GM08714 (cell line): ENCODE measurements around the gene MPND.

Experiments used
- H3K4me3 ChIP-seq: fragments of 200-500 bp; sonication (Bioruptor generic); 2 replicates; pipeline ENCODE4 v1.5.1; 2014; ENCODE audit warnings: mild to moderate bottlenecking, low read length, inconsistent platforms
- ZNF274 ChIP-seq: IDR thresholded peaks from 2 replicates; pipeline ENCODE4 v1.6.1; 2012; ENCODE audit warnings: mild to moderate bottlenecking, low read depth, low read length

Gene MPND

GRCh38 chr19:4350111-4350510 lies 6.7 kb downstream of the MPND start:
- TF ChIP-seq ZNF274: no peak
- H3K4me3 ChIP-seq: no peak overlapping the region

GRCh38 chr19:4350726-4351125 lies 7.4 kb downstream of the MPND start:
- no peak overlapping the region for H3K4me3 ChIP-seq
- no peak for TF ChIP-seq ZNF274

GRCh38 chr19:4352701-4353121 lies 9.3 kb downstream of the MPND start:
- TF ChIP-seq ZNF274: no peak

GRCh38 chr19:4354282-4354681 lies 10.9 kb downstream of the MPND start:
- no peak for TF ChIP-seq ZNF274
- no peak overlapping the region for H3K4me3 ChIP-seq

More at GRCh38 chr19:4352701-4353121, 9.3 kb downstream of the MPND start:
- H3K4me3 ChIP-seq: no peak overlapping the region

- H3K4me3 ChIP-seq: no peak overlapping the region
- TF ChIP-seq ZNF274: no peak
These were observed 11.5 kb downstream of the MPND start for GRCh38 chr19:4354897-4355296.

- no peak for TF ChIP-seq ZNF274
These were observed 13.9 kb downstream of the MPND start for GRCh38 chr19:4357095-4357797.

GRCh38 chr19:4357921-4358326 lies 14.6 kb downstream of the MPND start:
- H3K4me3 ChIP-seq: no peak overlapping the region
- no peak for TF ChIP-seq ZNF274

More at GRCh38 chr19:4357095-4357797, 13.9 kb downstream of the MPND start:
- H3K4me3 ChIP-seq: no peak overlapping the region

GRCh38 chr19:4358709-4359626 lies 15.6 kb downstream of the MPND start:
- no peak for TF ChIP-seq ZNF274
- no peak overlapping the region for H3K4me3 ChIP-seq

- H3K4me3 ChIP-seq: no peak overlapping the region
- TF ChIP-seq ZNF274: no peak
These were observed 16.3 kb downstream of the MPND start for GRCh38 chr19:4359627-4360000.

GRCh38 chr19:4360081-4360569 lies 16.8 kb downstream of the MPND start:
- H3K4me3 ChIP-seq: no peak overlapping the region
- no peak for TF ChIP-seq ZNF274

- no peak overlapping the region for H3K4me3 ChIP-seq
- no peak for TF ChIP-seq ZNF274
These were observed 17.3 kb downstream of the MPND start for GRCh38 chr19:4360641-4361151.

GRCh38 chr19:4361152-4362046 lies 18.0 kb downstream of the MPND start:
- TF ChIP-seq ZNF274: no peak

GRCh38 chr19:4362101-4362828 lies 18.9 kb downstream of the MPND start:
- no peak for TF ChIP-seq ZNF274
- H3K4me3 ChIP-seq: no peak overlapping the region

More at GRCh38 chr19:4361152-4362046, 18.0 kb downstream of the MPND start:
- H3K4me3 ChIP-seq: no peak overlapping the region
